ENCODE measurements around the gene MS4A6A.

GRCh38 chr11:60194511-60194910, 11.6 kb upstream of the MS4A6A start:
- TF ChIP-seq SMAD4 (CRISPR knock-in tag; conservative IDR thresholded peaks at IDR 0.05) (peak; percentile 58; the same call in 1 of the 2 replicates), SAP30 (IDR thresholded peaks at IDR 0.05; ENCODE audit: borderline replicate concordance, insufficient read depth, low read depth, low read length, poor library complexity, severe bottlenecking) (no peak), BHLHE40 (IDR thresholded peaks at IDR 0.05; ENCODE audit: low read length) (no peak), ZFP1 (CRISPR knock-in tag; IDR thresholded peaks at IDR 0.05) (no peak), FOS (IDR thresholded peaks at IDR 0.05; ENCODE audit: extremely low read depth, insufficient read length) (no peak), CTCF (IDR thresholded peaks at IDR 0.05 in 2 of 3, conservative IDR thresholded peaks at IDR 0.05 in 1 of 3; ENCODE audit: insufficient read depth in 2 of 3, low read depth in 1 of 3, low read length in 3 of 3) (no peak), HDAC1 (IDR thresholded peaks at IDR 0.05) (no peak), SIN3A (IDR thresholded peaks at IDR 0.05; ENCODE audit: borderline replicate concordance in 2 of 2, control insufficient read depth in 1 of 2, low read depth in 2 of 2, low read length in 2 of 2) (no peak), ZNF232 (CRISPR knock-in tag; IDR thresholded peaks at IDR 0.05) (no peak)

Measured in K562 (cell line).